Stimulated activated CD4-positive, alpha-beta T cell treated with anti-CD3 and anti-CD28 coated beads, Interleukin-4, amount 100 ng/mL, for 24 hours (primary cell): ENCODE results near the gene CDKN1C.
A peak's percentile ranks its signal among the peaks of the same experiment; 100 is the strongest.

ENCODE experiments used
- DNase-seq: peaks from one replicate; pipeline ENCODE4 v3.0.0-alpha.2; 2020

The CDKN1C gene

GRCh38 chr11:2885678-2886081 is at the start of gene CDKN1C:
TSS of gene CDKN1C (minus strand) at chr11:2885775. CDS start at chr11:2885456, 319 bp downstream.
- peak; percentile 78 for DNase-seq

DNA sequence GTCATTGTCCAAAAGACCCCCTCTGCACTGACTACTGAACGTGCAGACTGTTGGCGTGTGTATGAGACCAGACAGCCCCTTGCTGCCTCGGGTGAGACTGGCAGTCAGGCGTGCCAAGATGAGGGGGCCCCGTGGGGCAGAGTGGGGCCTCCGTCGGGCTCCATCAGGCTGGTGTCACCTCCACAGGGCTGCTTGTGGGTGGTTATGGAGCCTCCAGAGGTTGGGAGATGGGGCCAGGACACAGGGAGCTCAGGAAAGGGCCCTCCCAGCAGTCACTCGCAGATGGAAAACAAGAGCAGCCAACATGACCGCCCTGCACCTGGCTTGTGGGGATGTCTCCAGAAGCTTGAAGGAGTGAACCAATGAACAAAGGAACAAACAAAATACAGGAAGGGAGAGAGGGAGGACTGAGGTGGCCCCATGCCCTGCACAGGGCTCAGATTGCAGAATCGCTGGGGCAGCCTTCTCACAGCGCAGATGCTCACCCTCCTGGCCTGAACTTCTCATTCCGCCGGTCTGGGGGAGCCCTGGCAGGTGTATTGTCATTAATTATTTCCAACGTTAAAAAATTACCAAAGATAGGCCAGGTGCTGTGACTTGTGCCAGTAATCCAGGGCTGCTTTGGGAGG is 49.1 kb upstream of the CDKN1C start:
- DNase-seq = no peak

DNA sequence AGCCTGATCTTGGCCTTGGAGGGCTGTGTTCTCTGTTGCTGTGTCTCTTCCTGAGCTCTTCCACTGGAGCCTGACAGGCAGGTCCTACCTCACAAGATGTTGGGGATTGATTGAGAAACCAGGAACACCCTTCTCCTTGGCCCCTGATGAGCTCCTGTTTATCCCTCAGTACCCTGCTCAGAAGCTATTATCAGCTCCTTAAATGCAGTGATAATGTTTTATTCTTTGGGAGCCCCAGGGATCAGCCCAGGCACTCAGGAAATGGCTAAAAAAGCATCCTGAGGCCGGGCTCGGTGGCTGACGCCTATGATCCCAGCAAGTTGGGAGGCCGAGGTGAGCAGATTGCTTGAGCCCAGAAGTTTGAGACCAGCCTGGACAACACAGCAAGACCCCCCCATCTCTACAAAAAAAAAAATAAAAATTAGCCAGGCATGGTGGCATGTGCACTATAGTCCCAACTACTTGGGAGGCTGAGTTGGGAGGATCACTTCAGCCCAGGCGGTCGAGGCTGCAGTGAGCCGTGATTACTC is 48.5 kb upstream of the CDKN1C start:
- no peak for DNase-seq

GRCh38 chr11:2933375-2934020 is 47.9 kb upstream of the CDKN1C start:
- DNase-seq = peak; percentile 38

GRCh38 chr11:2932850-2933251 is 47.3 kb upstream of the CDKN1C start:
- DNase-seq = no peak

GRCh38 chr11:2931771-2932738 is 46.5 kb upstream of the CDKN1C start:
- no peak for DNase-seq

DNA sequence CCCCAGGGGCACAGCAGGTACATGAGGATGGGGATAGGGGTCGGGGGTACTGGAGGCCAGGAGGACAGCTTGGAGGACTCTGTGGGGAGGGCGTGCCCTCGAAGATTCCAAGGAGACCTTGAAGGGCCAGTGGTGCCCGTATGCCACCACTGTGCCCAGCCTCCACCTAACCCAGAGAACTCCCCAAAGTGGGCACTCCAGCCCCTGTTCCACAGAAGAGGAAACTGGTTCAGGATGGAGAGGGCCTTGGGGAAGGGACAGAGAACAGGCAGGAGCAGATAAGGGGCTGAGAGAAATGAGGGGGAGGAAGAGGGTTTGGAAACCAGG is 45.8 kb upstream of the CDKN1C start:
- DNase-seq = no peak

- DNase-seq = peak; percentile 39
These were observed 45.3 kb upstream of the CDKN1C start for GRCh38 chr11:2930704-2931419.

GRCh38 chr11:2929950-2930703 is 44.6 kb upstream of the CDKN1C start:
- peak; percentile 40 for DNase-seq

DNA sequence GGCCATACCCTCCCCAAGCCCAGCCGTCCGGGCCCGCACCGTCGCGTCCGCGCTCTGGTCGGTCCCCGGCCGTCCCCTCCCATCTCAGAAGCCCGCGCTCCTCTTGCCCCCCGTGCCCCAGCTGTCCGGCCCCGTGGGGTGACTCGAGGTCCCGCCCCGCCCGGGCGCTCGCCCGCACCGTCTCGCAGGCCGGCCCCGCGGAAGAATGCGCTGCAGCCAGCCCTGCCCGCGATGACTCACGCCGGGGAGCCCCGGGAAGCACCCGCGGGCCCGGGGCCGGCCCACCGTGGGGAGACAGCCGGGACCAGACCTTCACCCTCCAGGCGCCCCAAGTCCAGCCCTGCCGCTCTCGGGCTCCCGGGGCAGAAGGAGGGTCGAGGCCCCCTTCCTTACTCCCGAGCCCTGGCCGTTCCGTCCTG is 44.0 kb upstream of the CDKN1C start:
- DNase-seq = peak; percentile 43

- DNase-seq = peak; percentile 67
These were observed 43.3 kb upstream of the CDKN1C start, which contains the start of gene PHLDA2 for GRCh38 chr11:2928605-2929530. TSS of gene PHLDA2 (minus strand) at chr11:2929420. CDS start at chr11:2929364, 56 bp downstream.

DNA sequence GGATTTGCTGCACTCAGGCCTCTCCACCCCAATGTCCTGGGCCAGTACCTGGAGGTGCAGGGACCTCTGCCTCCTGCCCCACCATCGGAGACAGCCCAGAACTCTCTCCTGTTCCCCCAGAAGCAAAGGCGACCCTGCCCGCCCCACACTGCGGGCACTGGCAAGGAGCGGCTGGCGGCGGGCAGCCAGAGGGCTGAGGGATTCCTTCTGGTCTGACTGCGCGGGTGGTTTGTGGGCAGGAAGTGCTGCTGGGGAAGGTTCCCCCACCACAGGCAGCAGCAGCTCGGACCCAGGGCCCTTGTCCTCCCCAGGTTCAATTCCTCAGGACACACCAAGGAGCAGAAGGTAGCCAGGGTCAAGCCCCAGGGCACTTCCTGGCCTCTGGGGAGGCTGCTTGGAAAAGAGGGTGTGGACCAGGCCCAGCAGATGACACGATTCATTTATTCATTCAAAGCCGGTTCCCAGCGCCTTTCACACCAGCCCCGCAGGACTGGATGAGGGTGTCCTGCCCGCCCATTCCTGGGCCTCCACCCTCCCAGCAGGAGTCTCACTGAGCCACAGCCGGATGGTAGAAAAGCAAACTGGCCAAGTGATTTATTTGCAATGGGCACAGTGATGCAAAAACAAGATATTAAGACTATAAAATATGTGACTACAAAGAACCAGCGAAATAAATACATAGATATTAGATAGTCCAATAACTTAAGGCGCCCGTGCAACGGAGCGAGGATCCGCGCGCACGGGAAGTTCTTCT is 42.5 kb upstream of the CDKN1C start:
- DNase-seq = no peak

GRCh38 chr11:2927121-2927800 is 41.7 kb upstream of the CDKN1C start:
- no peak for DNase-seq

DNA sequence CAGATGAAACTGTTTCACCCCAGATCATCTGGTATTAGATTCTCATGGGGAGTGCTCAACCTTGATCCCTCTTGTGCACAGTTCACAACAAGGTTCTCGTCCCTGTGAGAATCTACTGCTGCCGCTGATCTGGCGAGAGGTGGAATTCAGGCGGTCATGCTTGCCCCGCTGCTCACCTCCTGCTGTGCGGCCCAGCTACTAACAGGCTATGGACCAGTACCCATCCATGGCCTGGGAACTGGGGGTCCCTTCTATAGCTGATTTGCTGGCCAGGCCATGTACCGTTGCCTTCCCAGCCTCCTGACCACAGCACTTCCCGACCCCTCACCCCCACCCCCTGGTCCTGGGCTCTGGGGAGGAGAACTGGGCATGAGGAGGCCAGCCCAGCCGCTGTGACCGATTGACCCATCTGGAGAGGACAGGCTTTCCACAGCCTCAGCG is 41.1 kb upstream of the CDKN1C start:
- no peak for DNase-seq

GRCh38 chr11:2924821-2925675 is 39.5 kb upstream of the CDKN1C start:
- DNase-seq = no peak

GRCh38 chr11:2924381-2924780 is 38.8 kb upstream of the CDKN1C start:
- no peak for DNase-seq

GRCh38 chr11:2923446-2924375 is 38.1 kb upstream of the CDKN1C start:
- DNase-seq = no peak
